ENCODE measurements around the gene TPBG.

Gene TPBG, protein sequence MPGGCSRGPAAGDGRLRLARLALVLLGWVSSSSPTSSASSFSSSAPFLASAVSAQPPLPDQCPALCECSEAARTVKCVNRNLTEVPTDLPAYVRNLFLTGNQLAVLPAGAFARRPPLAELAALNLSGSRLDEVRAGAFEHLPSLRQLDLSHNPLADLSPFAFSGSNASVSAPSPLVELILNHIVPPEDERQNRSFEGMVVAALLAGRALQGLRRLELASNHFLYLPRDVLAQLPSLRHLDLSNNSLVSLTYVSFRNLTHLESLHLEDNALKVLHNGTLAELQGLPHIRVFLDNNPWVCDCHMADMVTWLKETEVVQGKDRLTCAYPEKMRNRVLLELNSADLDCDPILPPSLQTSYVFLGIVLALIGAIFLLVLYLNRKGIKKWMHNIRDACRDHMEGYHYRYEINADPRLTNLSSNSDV

DNA sequence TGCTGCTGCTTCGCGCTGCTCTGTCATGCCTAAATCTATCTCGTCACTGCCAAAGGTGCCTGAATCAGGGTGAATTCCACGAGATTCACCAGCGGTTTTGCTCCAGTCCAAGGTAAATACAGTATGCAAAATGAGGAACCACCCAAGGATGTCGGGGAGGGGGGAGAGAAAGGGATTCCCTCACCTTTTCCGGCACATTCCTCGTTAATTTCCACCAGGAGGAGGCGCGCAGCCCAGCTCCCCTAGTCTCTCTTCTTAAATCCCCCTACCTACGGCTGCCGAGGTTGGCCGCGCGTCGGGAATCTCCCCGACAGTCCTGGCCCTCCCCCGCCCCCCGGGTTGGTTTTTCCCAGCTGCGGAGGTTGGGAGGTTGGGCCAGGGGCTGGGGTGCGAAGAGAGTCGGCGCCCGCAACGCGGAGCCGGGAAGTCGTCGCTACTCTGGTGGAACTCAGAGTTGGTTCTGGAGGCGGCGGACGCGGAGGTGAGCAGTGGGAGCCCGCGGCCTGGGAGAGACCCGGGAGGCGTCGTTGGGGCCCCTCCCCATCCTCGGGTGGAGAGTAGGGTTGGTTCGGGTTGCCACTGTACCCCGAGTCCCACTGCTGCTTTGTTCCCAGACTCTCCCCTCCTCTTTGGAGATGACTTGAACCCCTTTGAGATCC, at the start of gene TPBG:
Gene TPBG (plus strand): TSS at position 390 of the 659 bp plus-strand sequence. CDS start 1,145 bp downstream, outside the sequence.
- Histone ChIP-seq H3K4me2 (ENCODE audit: low read length) (peak within 1 kb of the TSS; percentile 87), H2AFZ (peak within 1 kb of the TSS; percentile 89), H3K27me3 (ENCODE audit: control insufficient read depth, insufficient read depth, low read length) (no peaks in the 10 kb centered on the region), H3K36me3 (ENCODE audit: control insufficient read depth, insufficient read depth, low read length) (no peaks in the 10 kb centered on the region), H3K79me2 (no peaks in the 10 kb centered on the region), H3K9ac (no peak within 1 kb of the TSS), H3K4me3 (ENCODE audit: low read depth, low read length) (peak within 1 kb of the TSS; percentile 81), H3K4me1 (no peaks in the 10 kb centered on the region), H3K27ac (no peak within 1 kb of the TSS), H3K9me3 (ENCODE audit: control insufficient read depth, low read length) (no peaks in the 10 kb centered on the region)
- TF ChIP-seq, protein P1, sequence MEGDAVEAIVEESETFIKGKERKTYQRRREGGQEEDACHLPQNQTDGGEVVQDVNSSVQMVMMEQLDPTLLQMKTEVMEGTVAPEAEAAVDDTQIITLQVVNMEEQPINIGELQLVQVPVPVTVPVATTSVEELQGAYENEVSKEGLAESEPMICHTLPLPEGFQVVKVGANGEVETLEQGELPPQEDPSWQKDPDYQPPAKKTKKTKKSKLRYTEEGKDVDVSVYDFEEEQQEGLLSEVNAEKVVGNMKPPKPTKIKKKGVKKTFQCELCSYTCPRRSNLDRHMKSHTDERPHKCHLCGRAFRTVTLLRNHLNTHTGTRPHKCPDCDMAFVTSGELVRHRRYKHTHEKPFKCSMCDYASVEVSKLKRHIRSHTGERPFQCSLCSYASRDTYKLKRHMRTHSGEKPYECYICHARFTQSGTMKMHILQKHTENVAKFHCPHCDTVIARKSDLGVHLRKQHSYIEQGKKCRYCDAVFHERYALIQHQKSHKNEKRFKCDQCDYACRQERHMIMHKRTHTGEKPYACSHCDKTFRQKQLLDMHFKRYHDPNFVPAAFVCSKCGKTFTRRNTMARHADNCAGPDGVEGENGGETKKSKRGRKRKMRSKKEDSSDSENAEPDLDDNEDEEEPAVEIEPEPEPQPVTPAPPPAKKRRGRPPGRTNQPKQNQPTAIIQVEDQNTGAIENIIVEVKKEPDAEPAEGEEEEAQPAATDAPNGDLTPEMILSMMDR (IDR thresholded peaks at IDR 0.05), result no peak

DNA sequence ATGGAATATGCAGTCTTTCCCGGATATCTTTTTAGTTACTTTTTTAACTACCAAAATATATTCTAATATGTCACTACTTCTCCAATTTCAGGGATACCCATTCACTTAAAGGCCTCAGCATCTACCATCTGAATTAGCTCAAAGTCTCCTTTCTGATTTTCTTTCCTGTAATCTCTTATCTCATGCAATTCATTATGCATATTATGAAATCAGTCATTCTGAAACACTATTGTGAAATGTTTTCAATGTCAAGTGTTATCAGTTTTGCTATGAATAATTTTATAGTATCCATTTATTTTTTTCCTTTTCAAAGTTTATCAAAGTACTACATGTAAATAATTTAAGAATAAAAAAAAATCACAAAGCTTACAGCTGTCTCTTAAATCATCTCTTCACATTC, 41.2 kb upstream of the TPBG start:
- Histone ChIP-seq H3K36me3 (ENCODE audit: control insufficient read depth, insufficient read depth, low read length) (no peaks in the 10 kb centered on the region), H3K4me3 (ENCODE audit: low read depth, low read length) (no peak overlapping the region), H3K27ac (no peak overlapping the region), H3K79me2 (no peaks in the 10 kb centered on the region), H2AFZ (no peak overlapping the region), H3K4me2 (ENCODE audit: low read length) (no peak overlapping the region), H3K9ac (no peak overlapping the region), H3K9me3 (ENCODE audit: control insufficient read depth, low read length) (no peaks in the 10 kb centered on the region), H3K4me1 (no peaks in the 10 kb centered on the region), H3K27me3 (ENCODE audit: control insufficient read depth, insufficient read depth, low read length) (no peaks in the 10 kb centered on the region)
- TF ChIP-seq, protein P1 (IDR thresholded peaks at IDR 0.05), result no peak

DNA sequence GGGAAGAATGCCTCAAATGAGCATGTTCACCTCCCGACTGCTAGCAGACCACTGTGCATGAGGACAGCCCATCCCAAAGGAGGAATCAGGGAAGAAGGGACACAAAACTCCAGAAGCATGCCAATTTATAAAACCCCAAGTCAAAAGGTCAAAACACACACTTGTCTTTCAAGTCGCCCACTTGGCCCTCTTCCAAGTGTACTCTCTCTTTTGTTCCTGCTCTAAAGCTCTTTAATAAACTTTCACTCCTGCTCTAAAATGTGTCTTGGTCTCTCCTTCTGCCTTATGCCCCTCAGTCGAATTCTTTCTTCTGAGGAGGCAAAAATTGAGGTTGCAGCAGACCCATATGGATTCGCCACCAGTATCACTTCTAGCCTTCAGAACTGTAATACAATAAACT, 33.9 kb upstream of the TPBG start:
- H3K4me2 ChIP-seq (ENCODE audit: low read length), result no peak overlapping the region
- H3K4me1 ChIP-seq, result no peaks in the 10 kb centered on the region
- H3K27me3 ChIP-seq (ENCODE audit: control insufficient read depth, insufficient read depth, low read length), result no peaks in the 10 kb centered on the region
- no peak overlapping the region for H3K4me3 ChIP-seq (ENCODE audit: low read depth, low read length)
- H2AFZ ChIP-seq, result no peak overlapping the region
- no peaks in the 10 kb centered on the region for H3K9me3 ChIP-seq (ENCODE audit: control insufficient read depth, low read length)
- TF ChIP-seq, protein P1 (IDR thresholded peaks at IDR 0.05), result no peak
- H3K36me3 ChIP-seq (ENCODE audit: control insufficient read depth, insufficient read depth, low read length), result no peaks in the 10 kb centered on the region
- H3K79me2 ChIP-seq, result no peaks in the 10 kb centered on the region
- no peak overlapping the region for H3K9ac ChIP-seq
- no peak overlapping the region for H3K27ac ChIP-seq

DNA sequence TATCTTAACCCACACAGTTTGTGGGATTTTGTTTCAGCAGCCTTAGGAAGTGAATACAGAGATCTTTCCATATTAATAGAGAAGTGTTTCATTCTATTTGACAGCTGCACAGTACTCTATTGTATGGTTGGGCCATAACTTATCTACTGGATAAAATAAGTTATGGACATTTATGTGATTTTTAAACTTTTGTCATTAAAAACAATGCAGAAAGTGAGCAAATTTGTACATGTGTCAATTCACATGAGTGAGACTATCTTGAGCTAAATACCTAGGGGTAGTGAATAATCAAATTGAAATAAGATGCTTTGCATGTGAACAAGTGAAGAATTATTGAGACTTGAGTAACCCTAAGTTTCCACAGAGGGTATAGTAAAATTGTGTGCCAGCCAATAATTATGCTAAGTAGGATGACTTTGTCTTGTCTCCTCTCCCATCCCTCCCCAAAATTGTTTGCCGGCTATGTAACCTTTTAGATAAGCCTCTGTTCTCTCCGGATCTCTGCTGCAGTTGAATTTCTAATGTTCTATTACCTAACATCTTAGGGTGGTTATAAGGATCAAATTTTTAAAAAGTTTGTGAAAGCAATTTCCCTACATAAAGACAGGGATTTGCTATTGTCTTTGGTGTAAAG, 33.3 kb upstream of the TPBG start:
- Histone ChIP-seq H3K36me3 (ENCODE audit: control insufficient read depth, insufficient read depth, low read length) (no peaks in the 10 kb centered on the region), H3K4me1 (no peaks in the 10 kb centered on the region), H3K4me2 (ENCODE audit: low read length) (no peak overlapping the region), H3K9ac (no peak overlapping the region), H3K79me2 (no peaks in the 10 kb centered on the region), H3K9me3 (ENCODE audit: control insufficient read depth, low read length) (no peaks in the 10 kb centered on the region), H2AFZ (no peak overlapping the region), H3K4me3 (ENCODE audit: low read depth, low read length) (no peak overlapping the region), H3K27ac (no peak overlapping the region), H3K27me3 (ENCODE audit: control insufficient read depth, insufficient read depth, low read length) (no peaks in the 10 kb centered on the region)
- TF ChIP-seq, protein P1 (IDR thresholded peaks at IDR 0.05), result no peak
